ENCODE results near the gene HRNR.

Gene HRNR

DNA sequence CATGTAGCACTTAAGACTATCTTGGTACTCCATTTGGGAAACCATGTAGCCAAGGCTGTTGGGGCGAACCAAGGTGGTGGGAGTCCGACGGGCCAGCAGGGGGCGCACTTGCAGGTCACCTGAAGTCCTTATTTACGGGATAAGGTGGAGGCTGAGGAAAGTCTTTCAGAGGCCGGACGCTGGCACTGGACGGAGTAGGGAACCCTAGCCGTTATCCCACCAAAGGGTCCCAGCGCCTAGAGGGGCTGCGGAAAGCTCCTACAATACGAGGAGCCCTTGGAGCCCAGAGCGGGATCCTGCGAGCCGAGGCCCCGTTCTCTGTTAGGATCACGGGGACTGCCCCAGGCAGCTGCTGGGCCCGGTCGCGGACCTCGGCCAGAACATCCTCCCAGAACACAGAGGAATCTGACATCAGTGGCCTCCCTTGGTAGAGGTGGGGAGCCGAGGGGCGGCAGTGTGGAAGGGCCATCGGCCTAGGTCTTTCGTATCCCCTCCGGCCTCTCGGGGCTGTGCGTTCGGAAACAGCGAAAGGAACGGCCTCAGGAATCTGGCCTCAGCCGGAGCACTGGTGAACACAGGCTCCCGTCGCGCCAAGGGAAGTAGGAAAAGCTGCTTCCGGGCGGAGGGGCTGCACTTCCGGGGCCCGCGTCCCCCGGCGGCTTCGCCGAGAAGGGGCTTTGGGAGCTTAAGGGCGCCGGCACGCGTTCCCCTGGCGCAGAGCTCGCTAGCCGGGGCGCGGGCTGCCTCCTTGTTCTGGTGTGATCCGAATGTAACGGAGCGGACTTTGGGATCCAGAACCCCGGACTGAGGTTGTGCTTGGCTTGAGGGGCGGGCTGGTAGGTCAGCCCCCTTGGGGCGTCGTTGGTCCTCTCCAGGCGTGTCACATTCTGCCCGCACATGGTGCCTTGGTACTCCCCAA is 35.1 kb downstream of the HRNR start:
- peak overlapping the region; percentile 58 for H3K4me3 ChIP-seq (ENCODE audit: low read length)
- TF ChIP-seq, protein P1, sequence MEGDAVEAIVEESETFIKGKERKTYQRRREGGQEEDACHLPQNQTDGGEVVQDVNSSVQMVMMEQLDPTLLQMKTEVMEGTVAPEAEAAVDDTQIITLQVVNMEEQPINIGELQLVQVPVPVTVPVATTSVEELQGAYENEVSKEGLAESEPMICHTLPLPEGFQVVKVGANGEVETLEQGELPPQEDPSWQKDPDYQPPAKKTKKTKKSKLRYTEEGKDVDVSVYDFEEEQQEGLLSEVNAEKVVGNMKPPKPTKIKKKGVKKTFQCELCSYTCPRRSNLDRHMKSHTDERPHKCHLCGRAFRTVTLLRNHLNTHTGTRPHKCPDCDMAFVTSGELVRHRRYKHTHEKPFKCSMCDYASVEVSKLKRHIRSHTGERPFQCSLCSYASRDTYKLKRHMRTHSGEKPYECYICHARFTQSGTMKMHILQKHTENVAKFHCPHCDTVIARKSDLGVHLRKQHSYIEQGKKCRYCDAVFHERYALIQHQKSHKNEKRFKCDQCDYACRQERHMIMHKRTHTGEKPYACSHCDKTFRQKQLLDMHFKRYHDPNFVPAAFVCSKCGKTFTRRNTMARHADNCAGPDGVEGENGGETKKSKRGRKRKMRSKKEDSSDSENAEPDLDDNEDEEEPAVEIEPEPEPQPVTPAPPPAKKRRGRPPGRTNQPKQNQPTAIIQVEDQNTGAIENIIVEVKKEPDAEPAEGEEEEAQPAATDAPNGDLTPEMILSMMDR (conservative IDR thresholded peaks at IDR 0.05; ENCODE audit: low read length), result peak; percentile 78
- DNase-seq (ENCODE audit: low read depth), result peak; percentile 70

- H3K4me3 ChIP-seq (ENCODE audit: low read length), result no peak overlapping the region
- TF ChIP-seq, protein P1 (conservative IDR thresholded peaks at IDR 0.05; ENCODE audit: low read length), result no peak
- DNase-seq (ENCODE audit: low read depth), result no peak
Observed at GRCh38 chr1:152186556-152187285, 37.3 kb downstream of the HRNR start.

DNA sequence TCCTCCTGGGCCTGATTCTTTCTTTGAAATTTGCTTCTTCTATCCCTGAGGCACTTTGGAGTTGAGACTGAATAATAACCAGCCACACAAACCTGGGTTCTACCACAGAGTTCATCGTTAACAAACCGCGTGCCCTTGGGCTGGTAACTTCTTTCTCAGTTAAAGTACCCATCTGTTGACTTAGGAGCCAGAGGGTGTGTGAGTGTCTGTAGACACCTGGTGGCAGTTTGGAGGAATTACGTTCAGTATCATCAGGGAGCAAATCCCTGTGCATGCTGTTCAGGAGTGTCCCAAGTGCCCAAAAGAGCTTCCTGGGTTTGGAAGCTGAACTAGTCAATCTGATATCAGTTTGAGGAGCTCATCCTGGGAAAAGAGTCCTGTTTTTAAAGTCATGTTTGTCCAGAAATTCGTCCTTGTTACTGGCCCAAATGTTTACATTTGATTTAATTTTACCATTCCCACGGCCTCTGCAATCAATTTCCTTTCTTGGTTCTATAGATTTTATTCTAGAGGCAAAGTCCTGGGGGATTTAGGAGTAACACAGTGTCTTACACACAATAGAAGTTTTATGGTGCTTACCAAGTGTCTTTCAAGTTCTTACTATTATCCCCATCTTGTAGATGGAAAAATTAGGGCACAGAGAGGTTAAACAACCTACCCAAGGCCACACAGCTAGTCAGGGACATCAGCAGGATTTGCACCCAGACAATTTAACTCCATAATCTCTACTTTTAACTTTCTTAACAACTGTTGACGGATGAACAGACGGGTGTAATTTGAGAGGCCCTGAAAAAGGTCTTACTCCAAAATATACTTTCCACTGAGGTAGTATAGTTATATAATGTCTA is 38.2 kb downstream of the HRNR start:
- H3K4me3 ChIP-seq (ENCODE audit: low read length), result no peak overlapping the region
- TF ChIP-seq, protein P1 (conservative IDR thresholded peaks at IDR 0.05; ENCODE audit: low read length), result peak; percentile 90
- peak; percentile 78 for DNase-seq (ENCODE audit: low read depth)

DNA sequence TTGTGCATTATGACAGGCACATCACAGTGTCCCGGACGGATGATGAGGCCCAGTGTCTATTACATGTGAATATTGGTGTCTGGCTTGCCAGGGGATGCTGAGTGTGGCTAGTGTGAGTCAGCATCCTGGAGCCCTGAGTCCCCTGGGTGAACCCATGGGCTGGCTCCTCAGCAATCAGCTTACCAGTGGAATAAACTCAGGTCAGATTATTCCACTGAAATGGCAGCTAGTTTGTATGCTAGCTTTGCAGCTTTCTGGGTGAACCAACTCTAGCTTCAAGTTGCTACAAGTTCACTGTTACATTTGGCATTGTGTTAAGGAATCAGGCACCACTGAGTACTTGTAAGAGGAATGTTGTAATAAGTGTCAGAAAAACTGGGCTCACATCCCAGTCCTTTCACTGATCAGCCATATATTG is 41.0 kb downstream of the HRNR start:
- no peak overlapping the region for H3K4me3 ChIP-seq (ENCODE audit: low read length)
- TF ChIP-seq, protein P1 (conservative IDR thresholded peaks at IDR 0.05; ENCODE audit: low read length), result no peak
- DNase-seq (ENCODE audit: low read depth), result peak; percentile 92

GRCh38 chr1:152182431-152182830 is 41.6 kb downstream of the HRNR start:
- TF ChIP-seq, protein P1 (conservative IDR thresholded peaks at IDR 0.05; ENCODE audit: low read length), result peak; percentile 62
- no peak overlapping the region for H3K4me3 ChIP-seq (ENCODE audit: low read length)
- peak; percentile 33 for DNase-seq (ENCODE audit: low read depth)

GRCh38 chr1:152179566-152179965 is 44.4 kb downstream of the HRNR start:
- peak; percentile 79 for DNase-seq (ENCODE audit: low read depth)
- TF ChIP-seq, protein P1 (conservative IDR thresholded peaks at IDR 0.05; ENCODE audit: low read length), result no peak
- H3K4me3 ChIP-seq (ENCODE audit: low read length), result no peak overlapping the region
